Neural cell (in vitro differentiated cells): Measurements from ENCODE around the gene CACNA1C. TPM values are rescaled to one million over a fixed set of nuclear protein-coding genes. Genes with fewer than 3 reads are reported as not detected.

Experiments used
- H2AFZ ChIP-seq: fragments of 200-600, 300-800 bp; sonication (generic), shearing (Covaris generic); 2 replicates; pipeline ENCODE4 v1.6.0; 2014; ENCODE audit warnings: low read depth, mild to moderate bottlenecking, antibody characterized with exemption, low read length, moderate library complexity
- H3F3A ChIP-seq: fragments of 200-600 bp; shearing (Covaris generic); 2 replicates; pipeline ENCODE4 v1.6.1; 2016; ENCODE audit warnings: mild to moderate bottlenecking, moderate library complexity, mixed read lengths, antibody characterized with exemption, low read length; ENCODE audit not compliant: insufficient read depth, poor library complexity, severe bottlenecking
- H3K27ac ChIP-seq: fragments of 200-600, 300-800 bp; sonication (generic), shearing (Covaris generic); 2 replicates; pipeline ENCODE4 v1.5.1; 2014; ENCODE audit warnings: mild to moderate bottlenecking, low read length, moderate library complexity
- H3K27me3 ChIP-seq: fragments of 300-800, 200-600 bp; sonication (generic), shearing (Covaris generic); 2 replicates; pipeline ENCODE4 v1.6.0; 2014; ENCODE audit warnings: mild to moderate bottlenecking, low read depth, low read length, moderate library complexity; ENCODE audit not compliant: insufficient read depth
- H3K36me3 ChIP-seq: fragments of 300-800, 200-600 bp; sonication (generic), shearing (Covaris generic); 2 replicates; pipeline ENCODE4 v1.5.1; 2014; ENCODE audit warnings: mild to moderate bottlenecking, antibody characterized with exemption, low read length, moderate library complexity; ENCODE audit not compliant: insufficient read depth
- H3K4me2 ChIP-seq: fragments of 300-800, 200-600 bp; sonication (generic), shearing (Covaris generic); 2 replicates; pipeline ENCODE4 v1.6.0; 2014; ENCODE audit warnings: mild to moderate bottlenecking, low read length
- H3K4me3 ChIP-seq: fragments of 300-800, 200-600 bp; sonication (generic), shearing (Covaris generic); 2 replicates; pipeline ENCODE4 v1.5.1; 2014; ENCODE audit warnings: mild to moderate bottlenecking, low read length, moderate library complexity
- H3K79me2 ChIP-seq: fragments of 200-600 bp; shearing (Covaris generic); replicated peaks from 2 replicates; pipeline ENCODE4 v1.6.0; 2014; ENCODE audit warnings: mild to moderate bottlenecking, low read length, moderate library complexity; ENCODE audit not compliant: insufficient read depth
- H3K9ac ChIP-seq: fragments of 300-800, 200-600 bp; sonication (generic), shearing (Covaris generic); 2 replicates; pipeline ENCODE4 v1.6.1; 2016; ENCODE audit warnings: mild to moderate bottlenecking, low read length, mixed read lengths
- H3K9me2 ChIP-seq: fragments of 200-600 bp; shearing (Covaris generic); 2 replicates; pipeline ENCODE4 v1.6.1; 2016; ENCODE audit warnings: mild to moderate bottlenecking, low read length, mixed read lengths; ENCODE audit not compliant: insufficient read depth
- H3K9me3 ChIP-seq: fragments of 200-600, 300-800 bp; sonication (generic), shearing (Covaris generic); 2 replicates; pipeline ENCODE4 v1.6.1; 2016; ENCODE audit warnings: mild to moderate bottlenecking, mixed run types, low read length, moderate library complexity, mixed read lengths
- H4K20me1 ChIP-seq: fragments of 200-600 bp; shearing (Covaris generic); 2 replicates; pipeline ENCODE4 v1.6.1; 2016; ENCODE audit warnings: mild to moderate bottlenecking, mixed run types; ENCODE audit not compliant: insufficient read depth
- CTCF ChIP-seq: fragments of 450-650 bp; IDR thresholded peaks from 2 replicates; pipeline ENCODE4 v1.5.1; 2014; ENCODE audit warnings: antibody characterized with exemption, mild to moderate bottlenecking, moderate library complexity; ENCODE audit not compliant: poor library complexity, severe bottlenecking
- EP300 ChIP-seq: fragments of 450-650 bp; conservative IDR thresholded peaks from 2 replicates; pipeline ENCODE4 v1.6.1; 2014; ENCODE audit warnings: antibody characterized with exemption, mild to moderate bottlenecking, moderate library complexity; ENCODE audit not compliant: poor library complexity, severe bottlenecking
- EZH2 ChIP-seq: fragments of 200-600, 300-800 bp; shearing (Covaris generic), sonication (generic); IDR thresholded peaks from 2 replicates; pipeline ENCODE4 v1.6.1; 2014; ENCODE audit warnings: antibody characterized with exemption, low read length, borderline replicate concordance, mild to moderate bottlenecking; ENCODE audit not compliant: insufficient read depth, poor library complexity, severe bottlenecking
- MXI1 ChIP-seq: fragments of 450-650 bp; conservative IDR thresholded peaks from 2 replicates; pipeline ENCODE4 v1.6.1; 2014; ENCODE audit warnings: antibody characterized with exemption, mild to moderate bottlenecking; ENCODE audit not compliant: poor library complexity, severe bottlenecking
- POLR2AphosphoS5 ChIP-seq: IDR thresholded peaks from 2 replicates; pipeline ENCODE4 v1.6.1; 2012
- RAD21 ChIP-seq: fragments of 450-650 bp; conservative IDR thresholded peaks from 2 replicates; pipeline ENCODE4 v1.6.1; 2014; ENCODE audit warnings: antibody characterized with exemption, mild to moderate bottlenecking, moderate library complexity
- REST ChIP-seq: IDR thresholded peaks from 2 replicates; pipeline ENCODE4 v1.6.1; 2012; ENCODE audit warnings: borderline replicate concordance
- SMC3 ChIP-seq: fragments of 450-650 bp; conservative IDR thresholded peaks from 2 replicates; pipeline ENCODE4 v1.6.1; 2014; ENCODE audit warnings: antibody characterized with exemption, mild to moderate bottlenecking, moderate library complexity; ENCODE audit not compliant: poor library complexity
- TAF1 ChIP-seq: IDR thresholded peaks from 2 replicates; pipeline ENCODE4 v1.6.1; 2012; ENCODE audit warnings: low read depth
- polyA plus RNA-seq: library from polyadenylated mRNA; depleted of rRNA; stranded (reverse); fragments of >200 nt; gene quantifications from 2 replicates; pipeline ENCODE4 v1.2.3, GENCODE V29; 2014

Gene CACNA1C
- polyA plus RNA-seq, 1 donor from 2014 or later = 9.7 TPM

GRCh38 chr12:2338991-2339431, 286.2 kb downstream of the CACNA1C start:
- Histone ChIP-seq H3F3A (no peaks in the 10 kb centered on the region), H3K4me3 (no peak overlapping the region), H3K9ac (no peak overlapping the region), H2AFZ (no peak overlapping the region), H3K36me3 (no peaks in the 10 kb centered on the region), H3K9me2 (no peaks in the 10 kb centered on the region), H3K9me3 (no peaks in the 10 kb centered on the region), H4K20me1 (no peaks in the 10 kb centered on the region), H3K4me2 (no peak overlapping the region), H3K79me2 (no peaks in the 10 kb centered on the region), H3K27me3 (no peaks in the 10 kb centered on the region), H3K27ac (no peak overlapping the region)
- TF ChIP-seq TAF1 (no peak), RAD21 (no peak), REST (no peak), EZH2 (no peak), MXI1 (no peak), CTCF (no peak), EP300 (no peak), POLR2AphosphoS5 (no peak), SMC3 (no peak)

- H3K27me3 ChIP-seq = no peaks in the 10 kb centered on the region
- H3K27ac ChIP-seq = no peak overlapping the region
- H3K4me2 ChIP-seq = no peak overlapping the region
- TF ChIP-seq EP300 = no peak
- TF ChIP-seq TAF1 = no peak
- no peak for TF ChIP-seq REST
- TF ChIP-seq POLR2AphosphoS5 = no peak
- no peak for TF ChIP-seq MXI1
- no peak for TF ChIP-seq RAD21
- no peak for TF ChIP-seq SMC3
- TF ChIP-seq EZH2 = no peak
- H3K9ac ChIP-seq = no peak overlapping the region
- H3K9me2 ChIP-seq = no peaks in the 10 kb centered on the region
- H2AFZ ChIP-seq = no peak overlapping the region
- H3K9me3 ChIP-seq = no peaks in the 10 kb centered on the region
- no peaks in the 10 kb centered on the region for H3F3A ChIP-seq
- H3K79me2 ChIP-seq = no peaks in the 10 kb centered on the region
- no peaks in the 10 kb centered on the region for H3K36me3 ChIP-seq
- no peaks in the 10 kb centered on the region for H4K20me1 ChIP-seq
- no peak overlapping the region for H3K4me3 ChIP-seq
Observed at GRCh38 chr12:2341051-2341751, 288.4 kb downstream of the CACNA1C start.
